ENCODE measurements around the gene ABT1.

The ABT1 gene

GRCh38 chr6:26578741-26579140, 18.0 kb upstream of the ABT1 start:
- CTCF ChIA-PET, result interaction anchor here (19.1 kb wide), 1 partner anchor 13 kb away, joined by 182 read pairs; the partner anchor contains the start of gene ABT1
- POLR2A ChIA-PET, result no interaction called here
- DNase-seq, result no peak
- Histone ChIP-seq H3K4me1 (ENCODE audit: control extremely low read depth in 1 of 4, control insufficient read depth in 4 of 4, insufficient read depth in 4 of 4, low read length in 3 of 4) (peaks cover 0 to 16% (median 8%) of the 10 kb centered on the region in 4 experiments), H3K36me3 (ENCODE audit: control insufficient read depth in 4 of 4, insufficient read depth in 4 of 4, low read length in 3 of 4) (no peaks in the 10 kb centered on the region), H3K27ac (ENCODE audit: insufficient read depth in 1 of 2, low read depth in 1 of 2, low read length in 2 of 2, poor library complexity in 1 of 2, severe bottlenecking in 2 of 2) (no peak overlapping the region), H3K27me3 (replicated peaks in 2 of 5; ENCODE audit: control insufficient read depth in 4 of 5, insufficient read depth in 5 of 5, low read length in 4 of 5) (peaks cover 0 to 17% (median 10%) of the 10 kb centered on the region in 5 experiments), H3K4me3 (ENCODE audit: control insufficient read depth in 1 of 7, extremely low read depth in 1 of 7, insufficient read depth in 4 of 7, low read depth in 2 of 7, low read length in 6 of 7) (no peak overlapping the region), H3K9me3 (ENCODE audit: control extremely low read depth in 1 of 5, control insufficient read depth in 4 of 5, insufficient read depth in 2 of 5, low read depth in 1 of 5, low read length in 4 of 5) (peaks cover 0 to 10% (median 6%) of the 10 kb centered on the region in 5 experiments)
- WGBS (ENCODE audit: insufficient coverage), result no CpG with 5 or more reads among the region's 1 CpG

GRCh38 chr6:26581164-26581915, 15.4 kb upstream of the ABT1 start:
- ChIA-PET CTCF (interaction anchor here (1.0 to 19.1 kb wide), 3 partner anchors 10 to 17 kb away, joined by 3 to 182 read pairs (median 4); partner anchors contain the start of gene ABT1), POLR2A (interaction anchor here (1.0 kb wide), 1 partner anchor 11 kb away, joined by 3 read pairs; no protein-coding TSS in a partner anchor)
- Histone ChIP-seq H3K4me3 (ENCODE audit: control insufficient read depth in 1 of 7, extremely low read depth in 1 of 7, insufficient read depth in 4 of 7, low read depth in 2 of 7, low read length in 6 of 7) (no peak overlapping the region), H3K4me1 (ENCODE audit: control extremely low read depth in 1 of 4, control insufficient read depth in 4 of 4, insufficient read depth in 4 of 4, low read length in 3 of 4) (peaks cover 0 to 13% (median 8%) of the 10 kb centered on the region in 4 experiments), H3K27me3 (replicated peaks in 2 of 5; ENCODE audit: control insufficient read depth in 4 of 5, insufficient read depth in 5 of 5, low read length in 4 of 5) (peaks cover 2 to 23% (median 12%) of the 10 kb centered on the region in 5 experiments), H3K36me3 (ENCODE audit: control insufficient read depth in 4 of 4, insufficient read depth in 4 of 4, low read length in 3 of 4) (no peaks in the 10 kb centered on the region), H3K27ac (ENCODE audit: insufficient read depth in 1 of 2, low read depth in 1 of 2, low read length in 2 of 2, poor library complexity in 1 of 2, severe bottlenecking in 2 of 2) (no peak overlapping the region), H3K9me3 (ENCODE audit: control extremely low read depth in 1 of 5, control insufficient read depth in 4 of 5, insufficient read depth in 2 of 5, low read depth in 1 of 5, low read length in 4 of 5) (peaks cover 0 to 10% (median 6%) of the 10 kb centered on the region in 5 experiments)
- WGBS (ENCODE audit: insufficient coverage), result 76% methylated on average over 3 of the region's 4 CpGs
- DNase-seq, result no peak

- POLR2A ChIA-PET, result no interaction called here
- H3K27ac ChIP-seq (ENCODE audit: insufficient read depth in 1 of 2, low read depth in 1 of 2, low read length in 2 of 2, poor library complexity in 1 of 2, severe bottlenecking in 2 of 2), result no peak overlapping the region
- no peak for DNase-seq
- no peaks in the 10 kb centered on the region for H3K9me3 ChIP-seq (ENCODE audit: control extremely low read depth in 1 of 5, control insufficient read depth in 4 of 5, insufficient read depth in 2 of 5, low read depth in 1 of 5, low read length in 4 of 5)
- H3K27me3 ChIP-seq (replicated peaks in 2 of 5; ENCODE audit: control insufficient read depth in 4 of 5, insufficient read depth in 5 of 5, low read length in 4 of 5), result peaks cover 5 to 32% (median 19%) of the 10 kb centered on the region in 5 experiments
- CTCF ChIA-PET, result interaction anchor here (0.9 to 10.1 kb wide), 2 partner anchors 12 to 247 kb away, joined by 3 to 182 read pairs; no protein-coding TSS in a partner anchor
- 97% methylated on average over 11 of the region's 21 CpGs for WGBS (ENCODE audit: insufficient coverage)
- no peaks in the 10 kb centered on the region for H3K36me3 ChIP-seq (ENCODE audit: control insufficient read depth in 4 of 4, insufficient read depth in 4 of 4, low read length in 3 of 4)
- H3K4me3 ChIP-seq (ENCODE audit: control insufficient read depth in 1 of 7, extremely low read depth in 1 of 7, insufficient read depth in 4 of 7, low read depth in 2 of 7, low read length in 6 of 7), result no peak overlapping the region
- no peaks in the 10 kb centered on the region for H3K4me1 ChIP-seq (ENCODE audit: control extremely low read depth in 1 of 4, control insufficient read depth in 4 of 4, insufficient read depth in 4 of 4, low read length in 3 of 4)
Observed at GRCh38 chr6:26588965-26589364, 7.8 kb upstream of the ABT1 start.

- 36% methylated on average over 2 of the region's 4 CpGs for WGBS (ENCODE audit: insufficient coverage)
- Histone ChIP-seq H3K27me3 (replicated peaks in 2 of 5; ENCODE audit: control insufficient read depth in 4 of 5, insufficient read depth in 5 of 5, low read length in 4 of 5) (peaks cover 4 to 30% (median 22%) of the 10 kb centered on the region in 5 experiments), H3K4me1 (ENCODE audit: control extremely low read depth in 1 of 4, control insufficient read depth in 4 of 4, insufficient read depth in 4 of 4, low read length in 3 of 4) (peaks cover 1 to 23% (median 12%) of the 10 kb centered on the region in 4 experiments), H3K27ac (ENCODE audit: insufficient read depth in 1 of 2, low read depth in 1 of 2, low read length in 2 of 2, poor library complexity in 1 of 2, severe bottlenecking in 2 of 2) (no peak overlapping the region), H3K36me3 (ENCODE audit: control insufficient read depth in 4 of 4, insufficient read depth in 4 of 4, low read length in 3 of 4) (no peaks in the 10 kb centered on the region), H3K4me3 (ENCODE audit: control insufficient read depth in 1 of 7, extremely low read depth in 1 of 7, insufficient read depth in 4 of 7, low read depth in 2 of 7, low read length in 6 of 7) (no peak overlapping the region), H3K9me3 (ENCODE audit: control extremely low read depth in 1 of 5, control insufficient read depth in 4 of 5, insufficient read depth in 2 of 5, low read depth in 1 of 5, low read length in 4 of 5) (no peaks in the 10 kb centered on the region)
- POLR2A ChIA-PET, result interaction anchor here (1.1 kb wide), 1 partner anchor 11 kb away, joined by 3 read pairs; no protein-coding TSS in a partner anchor
- CTCF ChIA-PET, result interaction anchor here (1.1 to 10.1 kb wide), 3 partner anchors 9 to 55 kb away, joined by 3 to 182 read pairs (median 4); partner anchors contain the start of gene HMGN4
- DNase-seq, result peak in 1 of 3 donors; percentile 34
Observed at GRCh38 chr6:26592649-26593048, 4.1 kb upstream of the ABT1 start.

- Histone ChIP-seq H3K4me3 (ENCODE audit: control insufficient read depth in 1 of 7, extremely low read depth in 1 of 7, insufficient read depth in 4 of 7, low read depth in 2 of 7, low read length in 6 of 7) (no peak overlapping the region), H3K4me1 (ENCODE audit: control extremely low read depth in 1 of 4, control insufficient read depth in 4 of 4, insufficient read depth in 4 of 4, low read length in 3 of 4) (peaks cover 3 to 31% (median 19%) of the 10 kb centered on the region in 4 experiments), H3K36me3 (ENCODE audit: control insufficient read depth in 4 of 4, insufficient read depth in 4 of 4, low read length in 3 of 4) (peaks cover 0 to 7% (median 4%) of the 10 kb centered on the region in 4 experiments), H3K27ac (ENCODE audit: insufficient read depth in 1 of 2, low read depth in 1 of 2, low read length in 2 of 2, poor library complexity in 1 of 2, severe bottlenecking in 2 of 2) (no peak overlapping the region), H3K9me3 (ENCODE audit: control extremely low read depth in 1 of 5, control insufficient read depth in 4 of 5, insufficient read depth in 2 of 5, low read depth in 1 of 5, low read length in 4 of 5) (no peaks in the 10 kb centered on the region), H3K27me3 (replicated peaks in 2 of 5; ENCODE audit: control insufficient read depth in 4 of 5, insufficient read depth in 5 of 5, low read length in 4 of 5) (peaks cover 4 to 30% (median 22%) of the 10 kb centered on the region in 5 experiments)
- WGBS (ENCODE audit: insufficient coverage), result 23% methylated on average over 17 of the region's 20 CpGs
- POLR2A ChIA-PET, result interaction anchor here (1.1 kb wide), 1 partner anchor 12 kb away, joined by 3 read pairs; no protein-coding TSS in a partner anchor
- CTCF ChIA-PET, result interaction anchor here (1.1 to 10.1 kb wide), 2 partner anchors 8 to 17 kb away, joined by 3 to 182 read pairs; no protein-coding TSS in a partner anchor
- DNase-seq, result peak in 1 of 3 donors; percentile 28
Observed at GRCh38 chr6:26593278-26594130, 3.2 kb upstream of the ABT1 start.

GRCh38 chr6:26594131-26594498, 2.6 kb upstream of the ABT1 start:
- Histone ChIP-seq H3K4me1 (ENCODE audit: control extremely low read depth in 1 of 4, control insufficient read depth in 4 of 4, insufficient read depth in 4 of 4, low read length in 3 of 4) (peaks cover 3 to 31% (median 19%) of the 10 kb centered on the region in 4 experiments), H3K9me3 (ENCODE audit: control extremely low read depth in 1 of 5, control insufficient read depth in 4 of 5, insufficient read depth in 2 of 5, low read depth in 1 of 5, low read length in 4 of 5) (no peaks in the 10 kb centered on the region), H3K4me3 (ENCODE audit: control insufficient read depth in 1 of 7, extremely low read depth in 1 of 7, insufficient read depth in 4 of 7, low read depth in 2 of 7, low read length in 6 of 7) (no peak overlapping the region), H3K27ac (ENCODE audit: insufficient read depth in 1 of 2, low read depth in 1 of 2, low read length in 2 of 2, poor library complexity in 1 of 2, severe bottlenecking in 2 of 2) (no peak overlapping the region), H3K27me3 (replicated peaks in 2 of 5; ENCODE audit: control insufficient read depth in 4 of 5, insufficient read depth in 5 of 5, low read length in 4 of 5) (peaks cover 4 to 30% (median 22%) of the 10 kb centered on the region in 5 experiments), H3K36me3 (ENCODE audit: control insufficient read depth in 4 of 4, insufficient read depth in 4 of 4, low read length in 3 of 4) (peaks cover 0 to 12% (median 8%) of the 10 kb centered on the region in 4 experiments)
- no peak for DNase-seq
- ChIA-PET CTCF (interaction anchor here (1.1 to 10.1 kb wide), 2 partner anchors 18 to 321 kb away, joined by 3 to 182 read pairs; a partner anchor contains a TSS), POLR2A (no interaction called here)
- WGBS (ENCODE audit: insufficient coverage), result 20% methylated on average over 3 of the region's 6 CpGs
